HG03460 (cell line): Measurements from ENCODE around the gene RALGDS.

ENCODE experiments used
- ATAC-seq: cut with Tn5 transposase; IDR thresholded peaks from one replicate; pipeline ENCODE4 v1.9.1; 2021; ENCODE audit not compliant: unreplicated experiment

RALGDS gene

DNA sequence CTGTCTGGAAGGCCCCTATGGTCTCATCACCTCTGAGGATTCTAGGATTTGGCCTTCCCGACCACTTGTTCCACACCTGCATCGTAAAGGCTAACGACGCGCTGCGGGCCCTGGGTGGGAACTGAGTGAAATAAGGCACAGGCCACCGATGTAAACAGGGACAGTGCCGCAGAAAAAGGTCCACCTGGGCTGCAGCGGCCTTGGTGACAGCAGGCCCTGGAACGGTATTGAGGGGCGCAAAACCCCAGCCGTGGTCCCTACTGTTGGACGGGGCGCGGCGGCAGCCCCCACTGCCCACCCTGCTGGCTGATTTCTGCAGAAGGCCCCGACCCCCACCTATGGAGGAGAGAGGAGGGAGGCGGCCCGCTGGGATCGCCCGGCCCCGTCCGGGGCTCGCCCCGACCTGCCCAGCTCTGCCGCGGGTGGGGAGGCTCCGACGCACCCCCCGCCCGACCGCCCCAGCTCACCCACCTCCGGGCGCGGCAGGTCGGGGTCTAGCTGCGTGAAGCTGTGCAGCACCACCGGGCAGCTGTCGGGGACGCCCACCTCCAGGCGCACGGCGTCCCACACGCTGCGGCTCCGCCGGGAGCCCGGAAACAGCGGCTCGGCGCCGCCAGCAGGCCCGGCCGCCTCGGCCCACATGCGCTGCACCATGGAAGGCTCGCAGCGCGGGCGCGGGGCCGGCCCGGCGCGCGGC lies 391 bp downstream of the RALGDS start:
- peak; percentile 5 for ATAC-seq

DNA sequence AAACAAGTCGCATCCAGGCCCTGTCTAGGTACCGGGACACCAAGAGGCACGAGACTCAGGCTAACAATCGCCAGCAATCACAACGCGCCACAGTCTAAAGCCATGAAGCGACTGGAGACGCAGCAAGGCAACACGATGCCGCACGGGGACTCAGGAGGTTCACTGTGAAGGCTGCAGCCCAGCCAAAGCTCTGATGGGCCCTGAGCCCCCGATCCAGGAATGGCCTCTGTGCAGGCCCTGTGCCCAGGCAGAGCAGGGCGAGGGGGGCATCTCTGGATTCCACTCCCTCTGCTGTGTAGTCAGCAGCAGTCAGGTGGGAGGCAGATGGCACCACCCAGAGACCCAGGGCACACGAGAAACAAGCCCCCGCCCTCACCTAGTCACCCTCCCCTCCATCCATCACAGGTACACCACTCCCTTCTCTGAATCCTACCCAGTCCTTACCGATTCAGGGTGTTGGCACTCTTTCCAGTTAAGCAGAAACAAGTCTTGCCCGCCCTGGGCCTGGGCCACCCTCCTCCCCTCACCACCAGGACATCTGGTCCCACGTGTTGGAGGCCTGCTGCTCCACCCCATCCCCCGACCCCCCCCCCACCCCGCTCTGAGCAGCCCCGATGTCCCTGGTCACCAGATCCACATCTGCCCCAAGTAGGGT lies 1.1 kb downstream of the RALGDS start:
- ATAC-seq = no peak

DNA sequence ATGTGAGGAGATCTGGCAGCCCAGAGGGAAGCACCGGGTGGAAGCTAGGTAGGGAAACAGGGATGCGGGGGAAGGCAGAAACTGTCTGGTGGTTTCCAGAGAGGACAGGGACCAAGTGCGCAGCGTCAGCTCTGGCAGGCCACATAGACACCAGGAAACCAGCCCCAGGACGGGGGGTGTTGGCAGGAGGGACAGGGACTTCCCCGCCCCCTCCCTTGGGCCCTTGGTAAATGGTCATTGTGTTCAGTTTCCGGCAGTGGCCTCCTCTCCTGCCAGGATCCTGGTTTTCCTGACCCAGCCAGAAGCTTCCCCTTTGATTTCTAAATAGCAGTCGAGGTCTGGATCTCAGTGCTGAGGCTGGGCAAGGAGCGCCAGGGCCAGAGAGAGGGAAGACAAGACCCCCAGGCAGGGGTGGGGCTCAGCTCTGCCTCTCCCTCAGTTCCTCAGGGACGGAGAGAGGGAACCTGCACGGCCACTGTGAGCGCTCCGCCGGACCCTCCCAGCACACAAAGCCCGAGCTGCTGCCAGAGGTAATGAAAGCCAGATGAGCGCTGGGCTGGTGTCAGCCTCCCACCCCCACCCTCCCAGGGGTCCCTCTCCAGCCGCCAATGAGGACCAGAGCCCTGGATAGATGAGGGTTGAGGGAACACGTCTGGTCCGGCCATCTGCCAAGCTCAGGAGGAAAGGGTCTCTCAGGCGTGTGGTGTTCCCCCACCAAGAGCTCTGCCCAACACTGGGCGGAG lies 1.8 kb downstream of the RALGDS start:
- no peak for ATAC-seq

DNA sequence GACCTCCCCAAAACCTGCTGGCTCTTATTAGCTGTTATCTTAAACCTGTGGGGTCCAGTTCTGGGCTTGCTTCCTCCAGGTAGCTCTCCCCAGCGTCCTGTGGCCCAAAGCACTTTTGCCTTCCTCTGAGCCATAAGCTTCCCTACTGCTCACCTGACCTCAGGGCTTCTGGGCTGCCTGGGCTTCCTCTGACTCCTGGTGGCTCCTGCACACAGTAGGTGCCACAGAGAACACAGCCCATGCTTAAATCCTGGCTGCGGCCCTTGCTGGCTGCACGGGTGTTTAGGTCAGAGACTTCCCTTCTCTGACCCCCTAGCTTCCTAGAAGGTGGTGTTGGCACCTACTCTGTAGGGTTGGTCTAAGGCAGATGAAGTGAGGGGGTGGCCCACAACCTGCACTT lies 2.5 kb downstream of the RALGDS start:
- no peak for ATAC-seq

DNA sequence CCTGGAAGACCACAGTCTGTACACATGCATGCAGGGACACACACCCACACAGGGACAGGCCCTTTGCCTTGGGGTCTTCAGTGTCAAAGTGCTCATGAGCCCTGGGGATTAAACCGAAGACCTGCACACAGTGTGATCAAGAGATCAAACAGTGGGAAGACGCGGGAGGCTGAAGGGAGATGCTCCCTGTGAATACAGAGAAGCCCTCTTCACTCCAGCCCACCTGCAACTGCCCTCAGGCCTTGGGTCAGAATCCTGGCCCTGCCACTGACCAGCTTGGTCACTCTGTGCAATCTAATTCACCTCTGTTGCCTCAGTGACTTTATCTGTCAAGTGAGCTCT lies 2.9 kb downstream of the RALGDS start:
- ATAC-seq = no peak

DNA sequence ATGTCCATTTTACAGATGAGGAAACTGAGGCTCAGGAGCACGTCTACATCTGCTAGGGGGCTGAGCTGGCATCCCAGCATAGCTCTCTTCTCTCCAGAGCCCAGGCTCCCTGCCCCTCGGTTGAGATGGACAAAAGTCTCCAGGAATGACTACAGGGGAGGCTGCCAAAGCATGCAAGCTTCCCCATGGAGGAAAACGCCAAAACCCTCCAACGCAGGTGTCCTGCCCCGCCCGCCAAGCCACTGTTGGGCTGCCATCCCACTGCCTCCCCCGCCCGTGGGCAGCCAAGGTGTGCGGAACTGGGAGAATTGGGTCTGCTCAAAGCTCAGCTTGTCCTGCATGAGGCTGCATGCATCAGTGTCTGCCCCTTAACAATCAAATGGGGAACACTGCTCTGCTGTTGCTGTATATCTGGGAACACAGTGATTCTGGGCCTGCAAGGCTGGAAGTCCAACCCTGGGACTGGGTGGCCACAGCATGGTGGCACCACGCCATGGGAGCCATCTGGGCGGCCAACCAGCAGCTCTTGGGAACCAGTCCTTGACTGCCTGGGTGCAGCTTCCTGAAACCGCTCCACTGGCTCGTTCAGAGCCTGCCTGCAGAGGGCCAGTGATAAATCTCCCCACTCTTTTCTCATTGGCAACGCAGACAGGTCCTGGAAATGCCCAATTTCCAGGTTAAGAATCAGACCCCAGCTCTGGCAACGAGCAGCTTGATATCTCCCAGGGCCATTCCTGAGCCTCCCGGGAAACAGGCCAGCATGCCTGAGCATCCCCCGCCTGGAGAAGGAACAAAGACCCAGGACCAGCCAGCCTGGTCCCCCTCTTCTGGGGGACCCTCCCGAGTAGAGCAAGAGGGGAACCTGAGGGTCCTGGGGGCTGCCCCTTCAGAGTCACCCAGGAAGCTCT lies 3.5 kb downstream of the RALGDS start:
- ATAC-seq = no peak

DNA sequence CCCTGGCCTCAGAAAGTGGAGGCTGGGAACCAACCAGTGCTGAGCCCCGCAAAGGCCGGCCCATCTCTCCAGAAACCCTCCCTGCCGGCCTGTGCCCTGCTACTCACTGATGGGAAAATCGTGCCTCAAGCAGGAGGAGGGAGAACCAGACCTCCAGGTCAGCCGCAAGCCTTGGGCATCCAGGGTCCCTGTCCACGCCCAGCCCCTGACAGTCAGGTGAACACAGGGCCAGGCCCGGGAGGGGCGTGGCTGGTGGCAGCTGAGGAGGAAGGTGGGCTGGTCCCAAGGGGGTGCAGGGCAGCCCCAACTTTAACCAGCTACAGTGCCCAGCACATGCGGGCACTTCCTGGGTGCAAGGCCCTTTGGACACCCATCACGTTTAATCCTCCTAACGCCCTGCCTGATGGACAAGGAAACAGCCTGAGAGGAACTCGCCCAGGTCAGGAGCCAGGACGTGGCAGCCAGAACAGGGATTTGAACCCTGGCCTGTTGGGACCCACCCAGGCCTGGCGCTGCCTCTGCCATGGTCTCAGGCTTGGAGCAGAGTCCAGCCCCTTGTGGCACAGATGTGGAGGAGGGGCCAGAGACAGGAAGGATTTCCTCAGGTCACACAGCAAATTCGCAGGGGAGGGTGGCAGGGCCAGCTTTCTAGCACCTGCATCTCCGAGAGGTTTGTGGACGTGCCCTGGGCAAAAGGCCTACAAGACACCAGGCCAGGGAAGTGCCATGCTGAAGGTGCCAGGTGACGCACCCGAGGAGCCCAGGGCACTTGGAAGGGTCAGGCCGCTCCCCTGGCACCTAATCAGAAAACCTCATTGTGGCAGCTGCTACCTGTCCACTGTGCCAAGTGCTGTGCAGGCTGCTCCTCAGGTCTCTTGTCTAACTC lies 4.5 kb downstream of the RALGDS start:
- no peak for ATAC-seq

DNA sequence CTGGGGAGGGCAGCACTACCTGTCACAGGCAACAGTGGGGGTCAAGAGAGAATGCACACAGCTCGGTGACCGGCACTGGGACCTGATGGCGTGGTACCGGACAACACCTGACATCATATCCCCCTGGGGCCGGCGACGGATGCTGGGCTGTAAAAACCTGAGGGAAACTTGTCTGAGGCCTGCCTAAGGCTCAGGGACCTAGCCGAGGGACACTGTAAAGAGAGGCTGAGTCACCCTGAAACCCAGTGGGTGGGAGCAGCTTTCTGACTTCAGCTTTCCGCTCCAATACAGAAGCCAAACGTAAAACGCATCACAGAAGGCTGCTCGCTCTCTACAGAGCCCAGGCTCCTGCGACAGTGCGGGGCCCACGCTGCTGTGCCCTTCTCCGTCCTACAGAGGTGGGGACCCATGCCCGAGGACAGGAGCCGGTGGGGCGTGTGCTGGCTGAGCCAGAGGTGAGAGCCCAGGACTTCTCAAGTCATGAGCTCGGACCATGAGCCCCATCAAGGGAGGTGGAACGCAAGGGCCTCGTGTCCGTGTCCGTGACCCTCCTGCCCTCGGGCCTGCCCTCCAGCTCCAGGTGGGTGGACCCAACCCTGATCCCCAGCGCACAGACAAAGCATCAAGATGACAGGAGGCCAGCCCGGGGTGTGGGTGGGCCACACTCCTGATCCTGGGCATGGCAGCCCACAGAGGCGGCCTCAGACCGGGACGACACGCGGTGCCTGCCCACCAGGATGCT lies 5.3 kb downstream of the RALGDS start:
- peak; percentile 48 for ATAC-seq

DNA sequence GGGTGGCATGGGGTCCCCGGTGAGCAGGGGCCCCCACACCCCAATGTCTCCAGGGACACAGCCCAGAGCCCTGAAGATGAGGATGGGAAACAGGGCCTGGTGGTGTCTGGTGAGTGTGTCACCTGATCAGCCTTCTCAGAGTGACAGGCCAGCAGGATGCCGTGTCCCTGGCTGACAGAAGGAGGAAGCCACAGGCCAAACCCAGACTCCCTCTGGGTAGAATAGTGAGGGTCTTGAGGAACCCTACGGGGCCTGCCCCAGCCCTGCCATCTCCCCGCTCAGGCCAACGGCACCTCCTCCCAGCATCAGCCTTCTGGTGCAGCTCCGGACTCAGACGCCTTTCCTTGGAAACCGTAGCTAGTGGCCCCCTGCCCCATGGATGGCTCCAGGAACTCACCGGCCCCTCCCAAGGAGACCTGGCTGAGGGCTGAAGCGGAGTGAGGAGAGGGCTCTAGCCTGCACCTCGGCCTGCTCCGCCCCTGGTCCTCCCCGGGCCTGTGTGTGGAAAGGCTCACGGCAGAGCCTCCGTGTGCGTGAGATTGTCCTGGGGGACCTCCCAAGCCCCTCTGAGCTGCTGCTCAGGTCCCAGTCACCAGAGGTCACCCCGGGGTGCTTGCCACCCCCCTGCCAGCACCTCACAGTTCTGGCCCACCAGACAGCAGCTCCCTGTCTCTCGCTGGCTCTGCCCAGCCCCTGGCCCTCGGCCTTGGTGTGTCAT lies 6.0 kb downstream of the RALGDS start:
- ATAC-seq = peak; percentile 28

DNA sequence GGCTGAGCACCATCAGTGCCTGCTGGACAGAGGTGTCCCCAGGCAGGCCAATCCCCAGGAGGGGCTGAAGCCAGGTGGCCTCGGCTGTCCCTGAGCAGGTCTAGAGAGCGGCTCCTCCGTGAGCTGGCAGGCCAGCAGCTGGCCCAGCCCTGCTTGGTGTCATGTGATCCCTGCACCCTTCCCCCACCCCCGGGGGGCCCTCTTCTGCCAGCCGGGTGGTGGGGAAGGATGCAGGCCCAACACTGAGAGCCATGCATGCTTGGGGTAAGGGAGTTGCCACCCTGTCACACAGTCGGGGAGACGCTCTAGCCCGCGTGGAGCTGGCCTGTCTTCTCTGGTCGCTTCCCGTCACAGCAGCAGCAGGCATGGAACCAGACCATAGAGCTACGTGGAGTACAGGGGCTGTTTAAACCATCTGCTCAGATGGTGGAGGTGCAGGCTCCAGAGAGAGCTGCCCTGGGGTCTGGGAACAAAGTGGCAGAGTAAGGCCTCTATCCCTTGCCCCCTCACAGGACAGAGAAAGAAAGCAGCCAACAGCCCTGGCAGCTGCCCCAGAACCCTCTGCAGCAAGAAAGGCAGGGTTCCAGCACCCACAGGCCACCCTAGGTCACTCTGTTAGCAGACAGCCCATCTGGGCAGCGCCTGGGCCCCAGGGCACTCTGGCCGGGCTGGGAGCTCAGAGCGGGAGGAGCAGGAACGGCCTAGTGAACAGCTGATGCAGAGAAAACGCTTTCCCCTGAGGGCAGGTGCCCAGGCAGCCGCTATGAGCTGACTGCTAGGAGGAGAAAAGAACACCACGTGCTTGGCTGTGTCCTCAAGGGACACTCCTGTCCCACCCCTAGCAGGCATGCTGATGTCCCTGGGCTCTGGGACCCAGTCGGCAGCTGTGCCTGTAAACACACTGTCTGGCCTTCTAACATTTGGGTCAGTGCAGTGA lies 6.8 kb downstream of the RALGDS start:
- ATAC-seq = peak; percentile 32

DNA sequence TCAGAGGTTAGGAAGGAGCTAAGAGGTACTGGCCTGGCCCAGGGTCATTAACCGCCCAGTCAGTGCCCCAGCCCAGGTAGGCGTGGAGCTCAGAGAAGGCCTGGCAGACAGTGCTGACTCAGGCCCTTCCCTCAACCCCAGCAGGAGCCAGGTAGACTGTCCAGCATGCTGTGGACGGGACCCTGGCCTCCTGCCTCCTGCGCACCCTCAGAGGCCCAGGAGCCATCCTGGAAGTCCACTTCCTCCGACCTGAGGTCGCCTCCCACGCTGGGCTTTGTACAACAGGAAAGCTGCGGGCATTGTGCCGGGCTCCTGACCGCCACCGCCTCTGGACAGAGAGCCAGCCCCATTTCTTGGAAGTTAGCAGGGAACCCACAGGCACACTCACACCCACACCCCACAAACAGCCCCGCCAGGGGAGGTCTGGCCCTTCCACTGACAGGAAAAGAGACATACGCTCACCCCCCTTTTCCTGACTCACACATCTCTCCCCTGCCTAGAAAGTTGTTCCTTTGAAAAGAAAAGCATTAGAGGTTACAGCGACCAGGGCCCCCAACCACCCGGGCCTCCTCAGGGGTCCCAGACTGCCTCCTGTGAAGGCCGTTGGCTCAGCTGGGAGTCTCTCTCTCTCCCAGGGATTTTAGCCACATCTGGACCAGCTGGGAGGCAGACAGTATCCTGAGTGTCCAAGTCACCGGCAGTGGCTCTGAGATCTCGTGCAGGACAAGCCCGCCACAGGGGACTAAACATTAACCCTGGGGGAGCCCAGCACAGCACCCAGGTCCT lies 7.7 kb downstream of the RALGDS start:
- no peak for ATAC-seq

DNA sequence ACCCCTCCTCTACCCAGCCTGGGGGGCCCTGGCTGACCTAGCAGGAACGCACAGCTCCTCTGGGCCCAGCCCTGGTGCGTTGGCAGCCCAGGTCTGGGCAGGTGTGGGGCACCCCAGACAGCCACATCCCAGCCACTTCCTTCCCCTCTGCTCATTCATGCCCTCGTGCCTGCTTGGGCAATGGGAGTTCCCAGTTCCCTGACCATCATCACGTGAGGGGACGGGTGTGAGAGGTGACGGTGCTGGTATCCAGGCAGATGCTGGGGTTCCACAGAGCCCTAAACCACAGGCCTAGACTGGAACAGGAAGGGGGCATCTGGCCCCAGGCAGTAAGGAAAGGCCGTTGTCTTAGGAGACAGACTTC lies 8.4 kb downstream of the RALGDS start:
- no peak for ATAC-seq

DNA sequence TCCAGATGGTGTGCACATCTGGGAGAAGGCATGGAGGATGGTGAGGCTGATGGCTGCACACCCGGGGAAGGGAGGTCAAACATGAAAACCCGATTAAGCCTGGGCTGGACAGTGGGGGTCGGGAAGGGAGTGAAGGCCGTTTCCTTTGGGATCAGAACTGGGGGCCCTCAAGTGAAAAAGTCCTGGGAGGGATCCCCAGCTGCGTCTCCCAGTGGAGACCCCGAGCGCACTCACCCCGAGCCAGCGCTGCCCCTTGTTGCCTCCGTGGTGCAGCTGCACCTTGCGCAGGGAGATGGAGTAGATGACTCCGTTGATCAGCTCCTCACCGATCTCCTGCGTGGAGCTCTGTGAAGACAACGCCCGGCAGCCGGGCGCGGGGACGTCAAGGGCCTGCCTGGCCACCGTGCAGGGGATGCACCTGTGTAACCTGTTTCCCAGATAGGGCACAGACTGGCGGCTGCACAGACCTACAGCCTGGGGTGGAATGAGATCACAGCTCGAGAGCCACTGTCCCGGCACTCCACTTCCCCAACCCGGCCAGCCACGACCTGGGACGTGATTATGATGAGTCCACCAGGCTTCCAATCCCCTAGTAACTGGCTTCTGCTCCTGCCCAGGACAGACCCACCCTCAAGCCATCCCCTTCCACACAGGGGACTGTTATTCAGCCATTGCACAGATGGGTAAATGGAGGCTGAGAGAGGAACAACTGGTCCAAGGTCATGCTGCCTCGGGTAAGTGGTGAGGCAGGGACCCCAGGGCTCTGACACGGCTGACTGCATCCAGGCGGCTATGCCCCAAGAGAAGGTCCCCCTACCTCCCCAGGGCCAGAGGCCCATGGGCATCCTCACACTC lies 9.0 kb downstream of the RALGDS start:
- no peak for ATAC-seq

DNA sequence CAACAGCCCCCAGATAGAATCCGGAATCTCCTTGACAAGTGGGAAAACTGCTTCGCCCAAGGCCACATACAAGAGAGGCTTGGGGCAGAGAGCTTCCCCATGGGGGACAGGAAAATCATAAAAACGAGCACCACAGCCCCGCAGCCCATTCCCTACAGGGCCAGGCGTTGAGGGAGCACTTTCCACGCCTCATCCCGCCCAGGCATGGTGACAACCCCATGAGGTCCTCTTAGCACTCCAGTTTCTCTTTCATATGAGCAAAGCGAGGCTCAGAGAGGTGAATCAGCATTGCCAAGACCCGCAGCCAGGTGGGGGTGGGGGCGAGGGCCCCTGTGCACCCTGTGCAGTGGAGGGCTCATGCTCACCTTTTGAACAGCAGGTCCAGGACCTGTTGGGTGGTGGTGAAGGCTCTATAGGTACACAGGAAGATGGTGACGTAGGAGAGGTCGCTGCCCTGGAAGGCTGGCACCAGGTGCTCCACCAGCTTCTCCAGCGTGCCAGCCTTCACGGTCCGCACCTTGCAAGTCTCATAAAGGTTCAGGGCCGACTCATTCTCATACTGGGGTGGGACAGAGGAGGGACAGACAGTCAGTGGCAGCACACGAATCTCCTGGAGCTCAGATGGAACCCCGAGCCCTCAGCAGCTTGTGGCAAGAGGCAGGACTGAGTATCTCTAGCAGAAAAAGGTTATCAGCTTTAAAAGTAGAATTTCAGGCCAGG lies 10.9 kb downstream of the RALGDS start:
- ATAC-seq = no peak

DNA sequence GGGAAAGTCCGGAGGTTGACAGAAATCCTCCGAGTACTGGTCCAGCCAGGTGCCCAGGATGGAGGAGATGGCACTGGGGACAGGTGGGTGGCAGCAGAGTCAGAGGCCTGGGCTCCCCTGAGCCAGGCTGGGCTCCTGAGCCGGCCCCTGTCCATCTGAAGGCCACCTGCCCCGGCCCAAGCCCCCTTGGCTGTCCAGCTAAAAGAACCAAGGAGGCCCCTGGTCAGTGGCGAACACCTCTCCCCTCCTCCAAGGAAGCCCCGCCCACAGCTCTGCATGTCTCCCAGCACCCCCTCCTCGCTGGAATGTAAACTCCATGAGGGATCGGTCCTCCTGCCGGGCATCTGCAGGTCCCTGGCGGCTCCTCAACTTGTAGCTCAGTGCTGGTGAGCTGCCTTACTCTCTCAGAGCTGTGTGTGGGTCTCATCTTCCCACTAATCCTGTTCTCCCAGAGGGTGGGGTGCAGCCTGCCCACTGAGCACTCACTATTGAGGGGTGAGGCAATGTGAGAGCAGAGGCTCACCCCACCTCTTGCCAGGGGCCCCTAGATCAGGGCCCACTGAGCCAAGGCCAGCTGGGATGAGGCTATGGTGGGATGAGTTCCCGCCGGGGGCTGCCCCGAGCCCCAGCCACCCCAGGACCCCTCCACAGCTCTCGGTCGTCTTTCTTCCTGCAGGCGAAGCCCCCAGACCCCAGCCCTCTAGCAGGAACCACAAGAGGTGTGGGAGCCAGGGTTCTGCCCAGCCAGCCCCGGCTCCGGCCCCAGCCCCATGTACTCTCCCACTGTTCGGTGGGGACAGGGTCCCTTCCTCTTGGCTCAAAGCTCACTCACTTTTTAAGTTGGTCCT lies 12.0 kb downstream of the RALGDS start:
- no peak for ATAC-seq
